ENCODE data around the gene YPEL4. TPM values are rescaled to one million over a fixed set of nuclear protein-coding genes. Genes with fewer than 3 reads are reported as not detected.
A peak's percentile ranks its signal among the peaks of the same experiment; 100 is the strongest.
"Not testable (repeated sequence)": the region's sequence is repeated elsewhere in the genome, so short reads cannot be mapped to it uniquely, and the experiment has no call there.

YPEL4 gene, protein sequence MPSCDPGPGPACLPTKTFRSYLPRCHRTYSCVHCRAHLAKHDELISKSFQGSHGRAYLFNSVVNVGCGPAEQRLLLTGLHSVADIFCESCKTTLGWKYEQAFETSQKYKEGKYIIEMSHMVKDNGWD
- total RNA-seq (2021) (0.20 TPM in 1 of 2 replicates, not detected in the other), Bru-seq, nascent RNA (percentile 19 among the genes with signal in this experiment), BruChase-seq, experiment 1, labeled RNA remaining after a 2-hour chase (percentile 17 among the genes with signal in this experiment), BruChase-seq, experiment 2, labeled RNA remaining after a 6-hour chase (not detected)
- long read RNA-seq = 0 reads

GRCh38 chr11:57649826-57650738 lies at the start of gene YPEL4:
Gene YPEL4, minus strand, starts transcription at chr11:57649912. Its CDS starts 2,805 bp downstream, at chr11:57647107.
- CTCF ChIA-PET = no interaction called here
- no peak for TF ChIP-seq EZH2 (IDR thresholded peaks at IDR 0.05; ENCODE audit: borderline replicate concordance, low read depth, low read length, poor library complexity, severe bottlenecking)
- TF ChIP-seq, protein P1, sequence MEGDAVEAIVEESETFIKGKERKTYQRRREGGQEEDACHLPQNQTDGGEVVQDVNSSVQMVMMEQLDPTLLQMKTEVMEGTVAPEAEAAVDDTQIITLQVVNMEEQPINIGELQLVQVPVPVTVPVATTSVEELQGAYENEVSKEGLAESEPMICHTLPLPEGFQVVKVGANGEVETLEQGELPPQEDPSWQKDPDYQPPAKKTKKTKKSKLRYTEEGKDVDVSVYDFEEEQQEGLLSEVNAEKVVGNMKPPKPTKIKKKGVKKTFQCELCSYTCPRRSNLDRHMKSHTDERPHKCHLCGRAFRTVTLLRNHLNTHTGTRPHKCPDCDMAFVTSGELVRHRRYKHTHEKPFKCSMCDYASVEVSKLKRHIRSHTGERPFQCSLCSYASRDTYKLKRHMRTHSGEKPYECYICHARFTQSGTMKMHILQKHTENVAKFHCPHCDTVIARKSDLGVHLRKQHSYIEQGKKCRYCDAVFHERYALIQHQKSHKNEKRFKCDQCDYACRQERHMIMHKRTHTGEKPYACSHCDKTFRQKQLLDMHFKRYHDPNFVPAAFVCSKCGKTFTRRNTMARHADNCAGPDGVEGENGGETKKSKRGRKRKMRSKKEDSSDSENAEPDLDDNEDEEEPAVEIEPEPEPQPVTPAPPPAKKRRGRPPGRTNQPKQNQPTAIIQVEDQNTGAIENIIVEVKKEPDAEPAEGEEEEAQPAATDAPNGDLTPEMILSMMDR (conservative IDR thresholded peaks at IDR 0.05; ENCODE audit: low read depth, low read length) = no peak
- Histone ChIP-seq H3K9me3 (ENCODE audit: low read depth, low read length, poor library complexity, severe bottlenecking) (no peaks in the 10 kb centered on the region), H3K27ac (ENCODE audit: low read depth, low read length, poor library complexity, severe bottlenecking) (no peak within 1 kb of the TSS), H3K4me1 (ENCODE audit: insufficient read depth, low read length, poor library complexity, severe bottlenecking) (peaks cover 43% of the 10 kb centered on the region), H3K4me3 (ENCODE audit: low read depth, low read length, poor library complexity, severe bottlenecking) (peak within 1 kb of the TSS; percentile 40), H3K27me3 (replicated peaks; ENCODE audit: insufficient read depth, low read depth, low read length, poor library complexity) (peaks cover 19% of the 10 kb centered on the region), H3K36me3 (ENCODE audit: insufficient read depth, low read length, poor library complexity, severe bottlenecking) (no peaks in the 10 kb centered on the region)
- intact Hi-C loops (cut with micrococcal nuclease; ENCODE audit: unreplicated experiment) = loop anchor here (10.0 kb wide), 3 partner anchors 155 to 925 kb away; partner anchors contain the start of genes LPXN and ZFP91
- POLR2A ChIA-PET (ENCODE audit: low non-redundant PET) = no interaction called here
- peak; percentile 75 for DNase-seq (ENCODE audit: low spot score)
- BruUV-seq (replicated peaks) = no TSS peak

GRCh38 chr11:57698843-57699365 lies 49.2 kb upstream of the YPEL4 start:
- BruUV-seq (replicated peaks) = no TSS peak
- Histone ChIP-seq H3K27ac (ENCODE audit: low read depth, low read length, poor library complexity, severe bottlenecking) (no peak overlapping the region), H3K9me3 (ENCODE audit: low read depth, low read length, poor library complexity, severe bottlenecking) (no peaks in the 10 kb centered on the region), H3K36me3 (ENCODE audit: insufficient read depth, low read length, poor library complexity, severe bottlenecking) (peaks cover 80% of the 10 kb centered on the region), H3K4me1 (ENCODE audit: insufficient read depth, low read length, poor library complexity, severe bottlenecking) (no peaks in the 10 kb centered on the region), H3K4me3 (ENCODE audit: low read depth, low read length, poor library complexity, severe bottlenecking) (no peak overlapping the region), H3K27me3 (replicated peaks; ENCODE audit: insufficient read depth, low read depth, low read length, poor library complexity) (no peaks in the 10 kb centered on the region)
- ChIA-PET POLR2A (ENCODE audit: low non-redundant PET) (no interaction called here), CTCF (no interaction called here)
- intact Hi-C loops (cut with micrococcal nuclease; ENCODE audit: unreplicated experiment) = no loop called here
- TF ChIP-seq EZH2 (IDR thresholded peaks at IDR 0.05; ENCODE audit: borderline replicate concordance, low read depth, low read length, poor library complexity, severe bottlenecking) = no peak
- TF ChIP-seq, protein P1 (conservative IDR thresholded peaks at IDR 0.05; ENCODE audit: low read depth, low read length) = no peak
- DNase-seq (ENCODE audit: low spot score) = no peak

DNA sequence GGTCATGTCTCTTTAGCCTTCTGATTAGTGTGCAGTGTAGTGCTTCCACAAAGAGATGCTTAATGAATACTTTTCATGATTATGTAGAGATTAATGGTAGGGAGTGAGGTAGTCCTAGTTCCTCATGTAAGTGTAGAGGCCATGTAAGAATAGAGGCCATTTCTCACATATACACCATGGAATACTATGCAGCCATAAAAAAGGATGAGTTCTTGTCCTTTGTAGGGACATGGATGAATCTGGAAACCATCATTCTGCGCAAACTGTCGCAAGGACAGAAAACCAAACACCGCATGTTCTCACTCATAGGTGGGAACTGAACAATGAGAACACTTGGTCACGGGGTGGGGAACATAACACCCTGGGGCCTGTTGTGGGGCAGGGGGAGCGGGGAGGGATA lies 40.8 kb upstream of the YPEL4 start:
- H3K27me3 ChIP-seq (replicated peaks; ENCODE audit: insufficient read depth, low read depth, low read length, poor library complexity); H3K4me1 ChIP-seq (ENCODE audit: insufficient read depth, low read length, poor library complexity, severe bottlenecking); H3K27ac ChIP-seq (ENCODE audit: low read depth, low read length, poor library complexity, severe bottlenecking); H3K4me3 ChIP-seq (ENCODE audit: low read depth, low read length, poor library complexity, severe bottlenecking); intact Hi-C loops (cut with micrococcal nuclease; ENCODE audit: unreplicated experiment); POLR2A ChIA-PET (ENCODE audit: low non-redundant PET); CTCF ChIA-PET; BruUV-seq (replicated peaks); H3K9me3 ChIP-seq (ENCODE audit: low read depth, low read length, poor library complexity, severe bottlenecking); DNase-seq (ENCODE audit: low spot score): not testable (repeated sequence)
- peaks cover 82% of the 10 kb centered on the region for H3K36me3 ChIP-seq (ENCODE audit: insufficient read depth, low read length, poor library complexity, severe bottlenecking)
